Sigmoid colon (tissue), 4 donors: ENCODE results near the gene ANKS1A.

Experiments
- CTCF ChIP-seq, 4 experiments: fragments of 450-650 bp in 3 of 4; fragments of 200-600 bp in 1 of 4; IDR thresholded peaks; one replicate each; pipeline ENCODE4 v1.5.1; 2016 to 2019; ENCODE audit warnings: antibody characterized with exemption in 4 of 4, mild to moderate bottlenecking in 3 of 4, moderate library complexity in 2 of 4
- EP300 ChIP-seq, 4 donors: sonication (generic); formaldehyde crosslinking; IDR thresholded peaks; one replicate each; pipeline ENCODE4 v1.6.1; 2017; ENCODE audit warnings: antibody characterized with exemption in 4 of 4

- TF ChIP-seq CTCF (IDR thresholded peaks at IDR 0.05) (no peak), EP300 (IDR thresholded peaks at IDR 0.05) (no peak)
Observed at GRCh38 chr6:35054743-35055130, 165.7 kb downstream of the ANKS1A start.
